IPS-20b (cell line): ENCODE measurements around the gene AJAP1.

Experiments
- H3K27ac ChIP-seq: one replicate; pipeline ENCODE4 v1.5.1; 2013; ENCODE audit warnings: low read length
- H3K27me3 ChIP-seq: 2 replicates; pipeline ENCODE4 v1.6.1; 2013; ENCODE audit warnings: mild to moderate bottlenecking, low read length, inconsistent platforms; ENCODE audit not compliant: insufficient read depth
- H3K36me3 ChIP-seq: 2 replicates; pipeline ENCODE4 v1.6.1; 2013; ENCODE audit warnings: low read depth, mild to moderate bottlenecking, inconsistent platforms, low read length, moderate library complexity; ENCODE audit not compliant: insufficient read depth
- H3K4me1 ChIP-seq: 2 replicates; pipeline ENCODE4 v1.6.1; 2013; ENCODE audit warnings: mild to moderate bottlenecking, control low read depth, inconsistent platforms, low read length, moderate library complexity; ENCODE audit not compliant: insufficient read depth
- H3K4me3 ChIP-seq: 2 replicates; pipeline ENCODE4 v1.5.1; 2013; ENCODE audit warnings: mild to moderate bottlenecking, low read length, inconsistent platforms
- H3K9ac ChIP-seq: 2 replicates; pipeline ENCODE4 v1.6.1; 2013; ENCODE audit warnings: low read depth, mild to moderate bottlenecking, inconsistent platforms, low read length, moderate library complexity
- H3K9me3 ChIP-seq: 2 replicates; pipeline ENCODE4 v1.6.1; 2013; ENCODE audit warnings: mild to moderate bottlenecking, low read depth, low read length, inconsistent platforms; ENCODE audit not compliant: insufficient read depth

The AJAP1 gene

DNA sequence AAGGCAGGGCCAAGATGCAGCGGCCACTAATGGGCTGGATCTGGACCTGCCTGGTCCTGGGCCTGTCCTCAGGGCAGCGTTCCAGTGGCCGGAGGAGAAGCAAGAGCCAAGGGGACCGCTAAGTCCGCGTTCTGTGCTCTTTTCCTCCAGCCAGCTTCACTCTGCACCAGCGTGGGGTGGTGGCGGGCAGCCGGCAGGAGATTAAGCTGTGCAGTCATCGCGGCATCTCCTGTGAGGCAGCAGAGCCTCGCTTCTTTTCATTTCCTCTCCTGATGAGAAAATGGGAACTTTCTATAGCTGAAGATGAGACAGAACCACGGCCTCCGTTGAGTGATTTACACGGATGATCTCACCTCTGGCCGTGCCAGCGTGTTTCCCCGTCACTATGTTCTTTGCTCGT, 43.4 kb downstream of the AJAP1 start:
- H3K9me3 ChIP-seq: no peaks in the 10 kb centered on the region
- no peak overlapping the region for H3K9ac ChIP-seq
- no peaks in the 10 kb centered on the region for H3K27me3 ChIP-seq
- H3K36me3 ChIP-seq: no peaks in the 10 kb centered on the region
- no peaks in the 10 kb centered on the region for H3K4me1 ChIP-seq
- no peak overlapping the region for H3K27ac ChIP-seq
- no peak overlapping the region for H3K4me3 ChIP-seq

DNA sequence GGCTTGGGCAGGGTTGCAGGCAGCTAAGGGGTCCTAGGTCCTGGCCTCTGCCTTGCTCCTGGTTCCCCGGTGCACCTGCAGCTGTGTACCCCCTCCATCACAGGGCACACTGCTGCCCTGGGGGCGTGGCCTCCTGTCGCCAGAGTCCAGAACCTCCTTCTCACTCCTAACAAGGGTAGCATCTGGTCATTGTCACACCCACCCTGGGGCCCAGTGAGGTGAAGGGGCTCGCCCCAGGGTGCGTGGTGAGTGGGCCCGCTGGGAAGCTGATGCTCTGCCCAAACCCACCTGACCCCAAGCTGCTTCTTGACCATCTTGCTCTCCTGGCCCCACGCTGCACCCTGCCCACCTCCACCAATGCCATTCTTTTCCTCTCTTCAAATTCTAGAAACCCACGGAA, 44.5 kb downstream of the AJAP1 start:
- H3K4me1 ChIP-seq: no peaks in the 10 kb centered on the region
- no peaks in the 10 kb centered on the region for H3K9me3 ChIP-seq
- no peaks in the 10 kb centered on the region for H3K36me3 ChIP-seq
- H3K4me3 ChIP-seq: no peak overlapping the region
- no peaks in the 10 kb centered on the region for H3K27me3 ChIP-seq
- no peak overlapping the region for H3K27ac ChIP-seq
- no peak overlapping the region for H3K9ac ChIP-seq

DNA sequence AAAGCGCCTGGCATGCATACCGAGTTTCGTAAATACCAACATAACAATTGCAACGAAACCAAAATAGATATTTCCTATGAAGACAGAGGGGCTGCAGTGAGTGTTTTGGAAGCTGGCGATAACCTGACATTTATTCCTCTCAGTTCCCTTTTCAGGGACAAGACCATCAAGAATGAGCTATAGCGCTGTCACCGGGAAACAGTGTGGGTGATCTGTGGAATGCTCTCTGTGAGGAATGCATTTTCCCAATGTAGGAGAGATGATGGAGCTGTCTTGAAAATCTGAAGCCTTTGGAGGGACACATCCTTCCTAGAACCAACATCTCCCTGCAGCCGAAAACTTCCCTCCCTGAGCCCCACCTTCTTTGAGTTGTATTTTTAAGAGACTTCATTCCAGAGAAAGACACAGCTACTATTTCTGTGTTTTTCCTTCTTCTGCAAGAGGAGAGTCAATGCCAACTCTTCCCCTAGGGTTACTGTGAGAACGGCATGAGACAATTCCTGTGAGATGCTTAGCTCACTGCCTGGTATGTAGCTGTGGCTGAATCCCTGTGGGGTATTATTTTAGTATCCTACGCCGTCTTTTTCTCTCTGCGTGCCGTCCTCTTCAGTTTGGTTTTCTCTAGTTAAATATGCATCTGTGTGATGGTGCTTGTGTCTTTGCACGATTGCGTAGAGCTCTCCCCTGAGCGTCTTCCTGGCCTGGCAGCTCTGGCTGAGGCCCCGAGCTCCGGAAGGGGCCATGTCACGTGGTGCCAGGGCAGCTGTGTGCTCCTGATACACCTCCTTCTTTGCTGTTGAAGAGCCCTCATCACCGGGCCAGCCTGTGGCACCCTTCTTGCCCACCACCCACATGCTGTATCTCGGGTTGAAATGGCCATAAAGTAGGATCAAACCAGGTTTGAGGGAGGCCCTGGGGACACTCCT, 45.2 kb downstream of the AJAP1 start:
- H3K9ac ChIP-seq: no peak overlapping the region

DNA sequence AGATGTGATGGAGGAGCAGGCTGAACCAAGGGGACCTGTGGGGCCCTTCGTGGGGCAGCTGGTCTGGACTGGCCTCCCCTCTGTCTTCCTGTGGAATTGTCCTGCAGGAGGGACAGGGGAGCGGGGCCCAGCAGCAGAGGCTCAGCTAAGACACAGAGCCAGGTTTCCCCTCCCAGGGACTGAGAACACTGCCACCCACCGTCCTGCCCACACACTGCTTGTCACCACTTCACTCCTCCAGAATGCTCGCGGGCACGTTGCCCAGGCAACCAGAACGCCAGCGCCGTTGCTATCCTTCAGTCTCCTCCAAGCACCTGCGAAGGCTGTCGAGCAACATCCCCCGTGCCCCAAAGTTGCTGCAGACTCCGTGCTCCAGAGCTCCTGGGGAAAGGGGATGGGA, 46.4 kb downstream of the AJAP1 start:
- Histone ChIP-seq H3K9ac (no peak overlapping the region), H3K36me3 (no peaks in the 10 kb centered on the region), H3K27me3 (no peaks in the 10 kb centered on the region)

More for the DNA sequence above, 45.2 kb downstream of the AJAP1 start:
- Histone ChIP-seq H3K9me3 (no peaks in the 10 kb centered on the region), H3K27me3 (no peaks in the 10 kb centered on the region), H3K27ac (no peak overlapping the region), H3K36me3 (no peaks in the 10 kb centered on the region), H3K4me3 (no peak overlapping the region), H3K4me1 (no peaks in the 10 kb centered on the region)

DNA sequence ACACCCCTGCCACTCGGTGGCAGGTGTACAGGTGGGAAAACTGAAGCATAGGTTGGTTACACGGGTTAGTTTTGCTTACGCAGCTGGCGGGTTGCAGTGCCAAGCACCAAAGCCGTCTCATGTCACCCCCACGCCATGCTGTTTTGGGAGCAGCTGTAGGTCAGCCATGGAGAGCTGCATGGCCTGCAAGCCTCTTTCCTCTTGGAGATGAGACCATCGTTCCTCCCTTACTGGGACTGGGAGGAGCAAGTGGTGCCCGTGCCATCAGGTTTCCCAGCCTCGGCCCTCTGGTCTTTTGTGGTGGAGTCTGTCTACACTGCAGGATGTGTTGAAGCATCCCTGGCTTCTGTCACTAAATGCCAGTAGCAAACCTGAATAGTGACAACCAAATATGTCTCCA, 46.9 kb downstream of the AJAP1 start:
- Histone ChIP-seq H3K27ac (no peak overlapping the region), H3K4me1 (no peaks in the 10 kb centered on the region), H3K4me3 (no peak overlapping the region), H3K36me3 (no peaks in the 10 kb centered on the region), H3K27me3 (no peaks in the 10 kb centered on the region), H3K9me3 (no peaks in the 10 kb centered on the region), H3K9ac (no peak overlapping the region)

More for the DNA sequence above, 46.4 kb downstream of the AJAP1 start:
- Histone ChIP-seq H3K9me3 (no peaks in the 10 kb centered on the region), H3K4me3 (no peak overlapping the region), H3K27ac (no peak overlapping the region), H3K4me1 (no peaks in the 10 kb centered on the region)

DNA sequence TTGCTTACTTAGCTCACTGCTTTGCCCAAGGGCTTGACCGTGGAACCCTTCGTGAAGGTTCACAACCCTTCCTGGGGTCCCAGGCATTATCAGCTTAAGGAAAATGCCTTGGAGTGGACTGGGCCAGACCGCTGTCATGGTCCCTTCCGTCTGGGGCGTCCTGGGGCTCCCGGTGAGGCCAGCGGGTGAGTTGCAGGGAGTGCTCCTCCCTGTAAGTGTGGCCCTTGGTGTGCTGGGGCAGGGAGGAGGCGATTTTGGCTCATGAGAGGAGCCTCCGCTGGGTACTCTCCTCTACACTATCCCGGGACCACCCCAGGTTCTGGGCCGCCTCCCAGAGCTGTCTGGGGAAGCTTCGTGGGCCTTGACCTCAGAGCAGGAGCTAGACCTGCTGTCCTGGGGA, 48.1 kb downstream of the AJAP1 start:
- no peak overlapping the region for H3K27ac ChIP-seq
- no peaks in the 10 kb centered on the region for H3K4me1 ChIP-seq
- no peaks in the 10 kb centered on the region for H3K27me3 ChIP-seq
- no peaks in the 10 kb centered on the region for H3K9me3 ChIP-seq
- H3K36me3 ChIP-seq: no peaks in the 10 kb centered on the region
- H3K4me3 ChIP-seq: no peak overlapping the region
- no peak overlapping the region for H3K9ac ChIP-seq

DNA sequence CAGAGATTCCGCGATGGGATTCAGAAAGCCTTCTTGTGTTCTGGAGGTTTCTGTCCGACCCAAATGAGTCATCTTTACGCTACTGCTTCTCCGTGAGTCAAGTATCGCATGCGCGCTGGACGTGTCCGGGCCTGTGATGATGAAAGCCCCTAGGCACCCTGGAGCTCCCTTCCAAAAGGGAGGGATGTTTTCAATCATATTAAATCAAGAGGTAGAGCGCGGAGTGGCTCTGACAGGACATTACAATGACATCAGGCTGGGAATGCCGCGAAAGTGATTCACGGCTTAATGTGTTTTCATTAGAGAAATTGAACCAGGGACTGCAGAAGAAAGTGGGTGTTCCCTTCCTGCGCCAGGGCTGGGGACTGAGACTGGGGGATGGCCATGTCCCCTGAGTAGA, 48.5 kb downstream of the AJAP1 start:
- no peak overlapping the region for H3K27ac ChIP-seq
- H3K36me3 ChIP-seq: no peaks in the 10 kb centered on the region
- H3K4me3 ChIP-seq: no peak overlapping the region
- no peaks in the 10 kb centered on the region for H3K27me3 ChIP-seq
- H3K4me1 ChIP-seq: no peaks in the 10 kb centered on the region
- H3K9me3 ChIP-seq: no peaks in the 10 kb centered on the region
- H3K9ac ChIP-seq: no peak overlapping the region

DNA sequence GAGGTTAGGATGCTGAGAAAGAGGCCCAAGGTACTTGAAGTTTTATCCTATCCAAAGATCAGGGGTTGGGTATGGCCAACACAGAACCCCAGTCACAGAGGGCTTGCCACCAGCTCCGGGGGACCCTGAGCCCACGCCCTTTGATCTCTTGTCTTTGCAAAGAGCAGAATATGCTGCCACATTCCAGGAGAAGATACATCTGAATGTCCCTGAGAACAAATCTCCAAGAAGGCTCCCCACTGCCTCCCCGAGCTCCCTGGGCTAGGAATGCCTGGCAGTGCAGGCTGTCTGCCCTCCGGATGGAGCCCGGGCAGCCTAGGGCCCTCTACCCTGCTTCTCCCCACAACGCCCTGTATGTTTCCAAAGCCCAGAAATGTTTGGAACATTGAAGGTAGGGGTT, 49.2 kb downstream of the AJAP1 start:
- Histone ChIP-seq H3K9me3 (no peaks in the 10 kb centered on the region), H3K27ac (no peak overlapping the region), H3K27me3 (no peaks in the 10 kb centered on the region), H3K4me1 (no peaks in the 10 kb centered on the region; the same call in 1 of the 2 replicates), H3K36me3 (no peaks in the 10 kb centered on the region), H3K9ac (no peak overlapping the region), H3K4me3 (no peak overlapping the region)

DNA sequence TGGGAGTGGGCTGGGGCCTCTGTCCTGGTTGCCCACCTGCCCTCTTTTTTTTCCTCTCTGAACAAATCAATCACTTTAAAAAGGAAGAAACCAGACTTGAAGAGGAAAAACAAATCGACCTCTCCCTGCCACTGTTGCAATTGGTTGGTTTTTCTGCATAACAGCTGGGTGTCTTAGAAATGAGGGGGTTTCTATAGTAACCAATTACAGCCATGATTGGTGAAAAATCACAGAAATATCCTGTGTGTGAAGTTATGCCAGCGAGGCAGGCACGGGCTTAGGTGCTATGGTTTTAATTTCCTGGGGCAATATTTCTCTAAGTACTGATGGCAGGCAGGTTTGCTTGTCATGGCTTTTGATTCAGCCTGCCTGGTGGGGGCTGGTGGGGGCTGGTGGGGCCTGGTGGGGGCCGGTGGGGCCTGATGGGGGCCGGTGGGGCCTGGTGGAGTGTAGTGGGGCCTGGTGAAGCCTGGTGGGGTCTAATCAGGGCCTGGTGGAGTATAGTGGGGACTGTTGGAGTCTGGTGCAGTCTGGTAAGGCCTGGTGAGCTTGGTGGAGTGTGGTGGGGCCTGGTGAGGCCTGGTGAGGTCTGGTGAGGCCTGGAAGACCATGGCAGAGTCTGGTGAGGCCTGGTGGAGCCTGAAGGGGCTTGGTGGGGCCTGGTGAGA, 54.6 kb downstream of the AJAP1 start:
- Histone ChIP-seq H3K36me3 (no peaks in the 10 kb centered on the region), H3K4me3 (no peak overlapping the region), H3K27me3 (peaks cover 40% of the 10 kb centered on the region), H3K9ac (no peak overlapping the region), H3K27ac (no peak overlapping the region), H3K4me1 (peaks cover 6% of the 10 kb centered on the region; the same call in 1 of the 2 replicates), H3K9me3 (no peaks in the 10 kb centered on the region)

DNA sequence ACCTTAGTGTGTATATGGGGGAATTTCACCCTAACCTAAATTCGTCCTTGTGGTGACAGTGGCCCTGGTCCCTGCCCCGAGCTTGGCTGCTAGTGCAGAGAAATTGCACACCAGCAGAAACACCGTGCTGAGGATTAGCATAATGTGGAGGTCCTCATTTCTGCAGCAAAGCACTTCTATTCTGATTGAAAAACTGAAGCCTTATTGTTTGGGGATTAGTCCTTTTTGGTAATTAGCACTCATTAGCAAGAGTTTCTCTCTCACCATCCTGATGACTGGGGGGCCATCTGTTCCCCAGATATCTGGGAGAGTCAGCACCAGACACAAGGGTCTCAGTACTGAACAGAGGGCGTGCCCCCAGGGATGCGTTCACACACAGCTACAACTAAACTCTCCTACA, 55.2 kb downstream of the AJAP1 start:
- H3K4me1 ChIP-seq: peaks cover 6% of the 10 kb centered on the region; the same call in 1 of the 2 replicates
- no peak overlapping the region for H3K9ac ChIP-seq
- H3K27ac ChIP-seq: no peak overlapping the region
- no peaks in the 10 kb centered on the region for H3K9me3 ChIP-seq
- no peak overlapping the region for H3K4me3 ChIP-seq
- peaks cover 40% of the 10 kb centered on the region for H3K27me3 ChIP-seq
- H3K36me3 ChIP-seq: no peaks in the 10 kb centered on the region

DNA sequence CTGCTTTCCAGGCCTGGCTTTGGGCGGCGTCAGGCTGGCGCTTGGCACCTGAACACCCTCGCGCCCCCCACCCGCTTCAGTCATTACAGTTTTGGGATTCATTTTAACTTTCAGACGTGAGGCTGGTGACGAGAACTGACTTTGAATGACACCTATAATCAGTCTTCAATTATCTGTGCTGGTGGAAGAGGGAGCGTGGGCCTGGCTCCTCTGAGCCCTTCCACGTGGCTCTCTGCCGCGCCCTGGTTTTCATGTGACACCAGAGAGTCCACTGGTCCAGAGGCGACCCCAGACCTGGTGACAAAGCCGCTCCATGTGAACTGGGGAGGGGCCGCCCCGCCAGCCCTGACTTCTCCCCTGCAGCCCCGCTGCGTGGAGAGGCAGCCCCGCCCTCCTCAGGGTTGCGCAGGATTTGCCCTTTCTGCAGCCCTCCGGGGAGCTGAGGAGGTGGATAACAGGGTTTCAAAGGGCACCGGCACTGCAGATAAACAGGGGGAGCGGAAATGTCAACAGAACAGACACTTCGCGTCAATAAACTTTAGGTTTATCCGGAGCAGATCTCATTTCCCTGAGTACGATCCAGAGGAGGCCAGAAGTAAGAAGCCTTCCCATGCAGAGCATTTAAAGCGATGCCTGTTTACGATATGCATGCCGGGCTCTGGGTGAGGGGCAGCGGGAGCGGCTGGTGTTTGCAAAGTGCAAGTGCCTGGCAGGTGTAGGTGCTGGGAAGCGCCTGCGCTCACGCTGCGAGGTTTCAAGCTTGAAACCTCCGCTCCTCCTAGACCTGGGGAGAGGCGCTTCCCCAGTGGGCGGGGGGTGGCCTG, 56.4 kb downstream of the AJAP1 start:
- Histone ChIP-seq H3K27ac (no peak overlapping the region), H3K4me1 (peaks cover 6% of the 10 kb centered on the region; the same call in 1 of the 2 replicates), H3K9ac (no peak overlapping the region), H3K36me3 (no peaks in the 10 kb centered on the region), H3K27me3 (peaks cover 40% of the 10 kb centered on the region), H3K4me3 (peak overlapping the region; percentile 53), H3K9me3 (peaks cover 3% of the 10 kb centered on the region; the same call in 1 of the 2 replicates)
